Sciatic nerve (tissue), 2 donors: ENCODE measurements around the gene CHID1. TPM values are rescaled to one million over a fixed set of nuclear protein-coding genes. Genes with fewer than 3 reads are reported as not detected.

Experiments used
- ATAC-seq: fragments of 200-7000 bp; cut with Tn5 transposase; one replicate; pipeline ENCODE4 v1.9.1; 2020; ENCODE audit warnings: mild to moderate bottlenecking, moderate library complexity
- DNase-seq: peaks from one replicate; pipeline ENCODE4 v3.0.0-alpha.2; 2020; ENCODE audit warnings: low spot score
- intact Hi-C: fragments of 100-400 bp; cut with DNase I; formaldehyde crosslinking; loops from one replicate; pipeline ENCODE4 v1.14.2; 2022
- total RNA-seq: library from RNA; stranded (reverse); fragmentation: NEBNext Ultra II Directional; extraction: Animal tissue kit (Norgen Biotek cat#: 25700); gene quantifications from one replicate; pipeline ENCODE4 v1.2.1, GENCODE V29; 2021
- donor health status: DM: no; HTN: no; CAD: no.
- donor health status: DM: no; HTN: no; CAD: no.

Gene CHID1
- total RNA-seq, 1 donor from 2014 or later, result 59.4 TPM

GRCh38 chr11:893008-893654, 17.5 kb downstream of the CHID1 start:
- intact Hi-C loops, result no loop called here
- DNase-seq (no peak), ATAC-seq (no peak)

- intact Hi-C loops, result no loop called here
- DNase-seq, result no peak
- ATAC-seq, result no peak
Observed at GRCh38 chr11:890794-891540, 19.6 kb downstream of the CHID1 start.

- DNase-seq (no peak), ATAC-seq (no peak)
- intact Hi-C loops, result no loop called here
Observed at GRCh38 chr11:889687-890475, 20.7 kb downstream of the CHID1 start.

GRCh38 chr11:889257-889656, 21.4 kb downstream of the CHID1 start:
- intact Hi-C loops, result no loop called here
- no peak for DNase-seq
- ATAC-seq, result no peak

- no peak for DNase-seq
- ATAC-seq, result no peak
- intact Hi-C loops, result no loop called here
Observed at GRCh38 chr11:888310-889212, 22.0 kb downstream of the CHID1 start.

- DNase-seq, result no peak
- intact Hi-C loops, result no loop called here
- no peak for ATAC-seq
Observed at GRCh38 chr11:887589-887988, 23.0 kb downstream of the CHID1 start.

GRCh38 chr11:886568-886967, 24.0 kb downstream of the CHID1 start:
- ATAC-seq (no peak), DNase-seq (no peak)
- intact Hi-C loops, result no loop called here

- intact Hi-C loops, result no loop called here
- DNase-seq (no peak), ATAC-seq (peak; percentile 15)
Observed at GRCh38 chr11:884578-885070, 26.0 kb downstream of the CHID1 start.

GRCh38 chr11:883527-883926, 27.1 kb downstream of the CHID1 start:
- no peak for DNase-seq
- intact Hi-C loops, result no loop called here
- ATAC-seq, result no peak

- DNase-seq (no peak), ATAC-seq (no peak)
- intact Hi-C loops, result no loop called here
Observed at GRCh38 chr11:882596-882995, 28.0 kb downstream of the CHID1 start.

- ATAC-seq (no peak), DNase-seq (no peak)
- intact Hi-C loops, result no loop called here
Observed at GRCh38 chr11:880447-880846, 30.2 kb downstream of the CHID1 start.

GRCh38 chr11:877565-877964, 33.0 kb downstream of the CHID1 start:
- intact Hi-C loops, result no loop called here
- ATAC-seq (no peak), DNase-seq (no peak)

GRCh38 chr11:876545-876944, 34.1 kb downstream of the CHID1 start:
- DNase-seq (no peak), ATAC-seq (peak; percentile 59)
- intact Hi-C loops, result no loop called here

- DNase-seq (no peak), ATAC-seq (peak; percentile 21)
- intact Hi-C loops, result no loop called here
Observed at GRCh38 chr11:875769-876301, 34.8 kb downstream of the CHID1 start.

- intact Hi-C loops, result no loop called here
- DNase-seq (no peak), ATAC-seq (no peak)
Observed at GRCh38 chr11:875203-875602, 35.4 kb downstream of the CHID1 start.

- ATAC-seq (no peak), DNase-seq (no peak)
- intact Hi-C loops, result no loop called here
Observed at GRCh38 chr11:873706-874105, 36.9 kb downstream of the CHID1 start.

GRCh38 chr11:872799-873198, 37.8 kb downstream of the CHID1 start:
- intact Hi-C loops, result no loop called here
- DNase-seq (no peak), ATAC-seq (no peak)

GRCh38 chr11:871472-871871, 39.1 kb downstream of the CHID1 start:
- ATAC-seq, result no peak
- no peak for DNase-seq
- intact Hi-C loops, result no loop called here

GRCh38 chr11:870418-870817, 40.2 kb downstream of the CHID1 start:
- DNase-seq (no peak), ATAC-seq (no peak)
- intact Hi-C loops, result no loop called here
